Choroid plexus epithelial cell (primary cell): Measurements from ENCODE around the gene CDC42BPA.

ENCODE experiments used
- DNase-seq: peaks from one replicate; pipeline ENCODE4 v3.0.0-alpha.2; 2010; ENCODE audit warnings: low read depth
- H3K4me3 ChIP-seq: 2 replicates; pipeline ENCODE4 v1.5.1; 2011; ENCODE audit warnings: low read depth, mild to moderate bottlenecking, control low read depth, low read length, moderate library complexity
- TF ChIP-seq, protein P1 (sequence below): conservative IDR thresholded peaks from 2 replicates; pipeline ENCODE4 v1.5.1; 2011; ENCODE audit warnings: low read depth, mild to moderate bottlenecking, control low read depth, inconsistent platforms, low read length, moderate library complexity

The CDC42BPA gene

GRCh38 chr1:226990133-226990716 lies 328.1 kb downstream of the CDC42BPA start:
- peak; percentile 42 for DNase-seq

GRCh38 chr1:226989085-226989920 lies 329.0 kb downstream of the CDC42BPA start:
- TF ChIP-seq, protein P1, sequence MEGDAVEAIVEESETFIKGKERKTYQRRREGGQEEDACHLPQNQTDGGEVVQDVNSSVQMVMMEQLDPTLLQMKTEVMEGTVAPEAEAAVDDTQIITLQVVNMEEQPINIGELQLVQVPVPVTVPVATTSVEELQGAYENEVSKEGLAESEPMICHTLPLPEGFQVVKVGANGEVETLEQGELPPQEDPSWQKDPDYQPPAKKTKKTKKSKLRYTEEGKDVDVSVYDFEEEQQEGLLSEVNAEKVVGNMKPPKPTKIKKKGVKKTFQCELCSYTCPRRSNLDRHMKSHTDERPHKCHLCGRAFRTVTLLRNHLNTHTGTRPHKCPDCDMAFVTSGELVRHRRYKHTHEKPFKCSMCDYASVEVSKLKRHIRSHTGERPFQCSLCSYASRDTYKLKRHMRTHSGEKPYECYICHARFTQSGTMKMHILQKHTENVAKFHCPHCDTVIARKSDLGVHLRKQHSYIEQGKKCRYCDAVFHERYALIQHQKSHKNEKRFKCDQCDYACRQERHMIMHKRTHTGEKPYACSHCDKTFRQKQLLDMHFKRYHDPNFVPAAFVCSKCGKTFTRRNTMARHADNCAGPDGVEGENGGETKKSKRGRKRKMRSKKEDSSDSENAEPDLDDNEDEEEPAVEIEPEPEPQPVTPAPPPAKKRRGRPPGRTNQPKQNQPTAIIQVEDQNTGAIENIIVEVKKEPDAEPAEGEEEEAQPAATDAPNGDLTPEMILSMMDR: no peak
- no peak overlapping the region for H3K4me3 ChIP-seq
- DNase-seq: no peak

More at GRCh38 chr1:226990133-226990716, 328.1 kb downstream of the CDC42BPA start:
- H3K4me3 ChIP-seq: no peak overlapping the region
- TF ChIP-seq, protein P1: no peak

- no peak overlapping the region for H3K4me3 ChIP-seq
- TF ChIP-seq, protein P1: no peak
- no peak for DNase-seq
Observed at GRCh38 chr1:226988334-226988666, 330.0 kb downstream of the CDC42BPA start.

DNA sequence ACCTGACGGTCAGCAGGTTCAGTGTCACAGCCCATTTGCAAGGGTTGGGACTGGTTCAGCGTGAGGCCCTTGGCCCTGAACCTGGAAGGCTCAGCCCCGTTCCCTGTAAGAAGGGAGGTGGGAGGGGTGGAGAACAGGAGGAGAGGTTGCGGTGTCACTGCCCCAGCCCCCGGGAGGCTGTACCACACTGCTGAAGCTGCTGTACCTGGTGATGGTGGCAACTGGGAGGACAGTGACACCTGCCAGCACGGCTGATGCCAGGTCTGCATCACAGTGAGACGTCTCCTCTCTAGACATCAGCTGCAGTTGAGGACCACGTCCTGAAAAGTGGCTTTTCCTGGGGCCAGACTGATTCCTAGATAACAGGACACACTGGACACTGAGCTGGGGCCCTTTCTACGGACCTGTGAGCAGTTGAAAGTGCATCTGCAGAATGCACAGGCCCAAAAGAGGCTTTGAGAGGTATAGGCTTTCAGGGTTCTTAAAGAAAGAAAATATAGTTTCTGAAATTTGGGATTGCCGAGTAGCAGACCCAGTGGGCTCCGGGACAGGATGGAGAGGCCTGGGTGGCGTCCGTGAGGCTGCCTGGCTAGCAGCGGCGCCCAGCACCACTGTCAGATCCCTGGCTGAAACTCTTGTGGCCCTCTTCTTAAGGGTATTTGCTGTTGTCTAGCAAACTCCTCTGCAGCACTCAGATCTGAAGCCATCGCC lies 330.5 kb downstream of the CDC42BPA start:
- no peak for DNase-seq
- TF ChIP-seq, protein P1: no peak
- no peak overlapping the region for H3K4me3 ChIP-seq

GRCh38 chr1:226987179-226987536 lies 331.1 kb downstream of the CDC42BPA start:
- TF ChIP-seq, protein P1: no peak
- no peak for DNase-seq
- no peak overlapping the region for H3K4me3 ChIP-seq

DNA sequence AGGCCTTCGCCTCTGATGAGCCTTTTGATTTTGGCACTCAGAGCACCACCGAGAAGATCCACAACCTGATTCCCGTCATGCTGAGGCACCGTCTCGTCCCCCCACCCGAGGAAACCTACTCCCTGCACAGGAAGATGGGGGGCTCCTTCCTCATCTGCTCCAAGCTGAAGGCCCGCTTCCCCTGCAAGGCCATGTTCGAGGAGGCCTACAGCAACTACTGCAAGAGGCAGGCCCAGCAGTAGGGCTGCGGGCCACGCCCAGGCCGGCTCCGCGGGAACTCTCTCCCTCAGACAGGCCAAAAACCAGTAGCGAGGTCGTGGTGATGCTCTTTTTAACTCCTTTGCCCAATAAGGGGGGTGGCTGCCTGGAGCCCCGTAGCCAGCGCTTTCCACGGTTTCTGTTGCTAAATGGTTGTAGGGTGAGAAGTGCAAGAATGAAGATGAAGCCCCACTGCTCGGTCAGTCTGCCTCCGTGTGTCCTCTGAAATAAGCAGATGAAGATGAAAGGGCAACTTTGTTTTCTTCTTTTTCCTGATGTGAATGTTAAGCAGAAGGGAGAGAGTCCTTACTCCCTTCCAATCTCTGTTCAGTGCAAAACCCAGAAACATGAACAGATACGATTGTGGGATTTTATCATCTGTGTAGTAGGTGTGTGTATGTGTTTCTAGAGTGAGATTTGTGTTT lies 331.7 kb downstream of the CDC42BPA start:
- TF ChIP-seq, protein P1: no peak
- no peak for DNase-seq
- no peak overlapping the region for H3K4me3 ChIP-seq
